ENCODE results near the gene SH3GLB1. TPM values are rescaled to one million over a fixed set of nuclear protein-coding genes. Genes with fewer than 3 reads are reported as not detected.

Gene SH3GLB1
- total RNA-seq, 1 experiment from 2014 or later: 36.6 TPM

DNA sequence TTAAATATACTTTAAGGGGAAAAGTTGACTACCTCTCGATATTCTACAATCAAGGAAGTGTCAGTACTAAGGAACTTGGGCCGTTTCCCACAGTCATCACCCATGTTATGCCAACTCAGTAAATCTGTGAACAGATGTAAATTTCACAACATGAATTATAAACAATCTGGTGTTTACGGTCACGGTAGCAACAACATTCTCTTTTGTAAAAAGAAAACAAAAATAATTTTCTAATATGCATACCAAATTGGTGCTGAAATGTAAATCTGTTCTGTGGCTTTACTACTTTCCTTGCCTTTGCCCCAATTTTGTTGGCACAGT lies 1.2 kb downstream of the SH3GLB1 start:
- peaks cover 12% of the 10 kb centered on the region for H3K23me2 ChIP-seq (ENCODE audit: insufficient read length, low read depth, low read length, poor library complexity, severe bottlenecking)
- no peak overlapping the region for H4K8ac ChIP-seq (replicated peaks; ENCODE audit: insufficient read length, low read depth, low read length)
- H2AFZ ChIP-seq (ENCODE audit: low read length): no peak overlapping the region
- H3K14ac ChIP-seq (ENCODE audit: insufficient read depth, low read length): no peak overlapping the region
- no peak overlapping the region for H3K56ac ChIP-seq (ENCODE audit: insufficient read length, low read depth, low read length)
- H2BK12ac ChIP-seq (ENCODE audit: insufficient read length, low read depth, low read length): no peak overlapping the region
- no peak overlapping the region for H2BK5ac ChIP-seq (ENCODE audit: insufficient read length, low read length)
- no peak overlapping the region for H3K23ac ChIP-seq (ENCODE audit: insufficient read length, low read depth, low read length)
- no CpG with 5 or more reads among the region's 4 CpGs for WGBS (ENCODE audit: extremely low coverage, insufficient read length, low lambda C conversion rate)
- peaks cover 8% of the 10 kb centered on the region; the same call in 1 of the 2 replicates for H3K4me1 ChIP-seq (ENCODE audit: insufficient read depth, low read length)
- H3K79me2 ChIP-seq (ENCODE audit: insufficient read depth, low read length): peaks cover 3% of the 10 kb centered on the region; the same call in 1 of the 2 replicates
- Mint-ChIP-seq H3K27me3 (ENCODE audit: low read depth) (peaks cover 3% of the 10 kb centered on the region; the same call in 1 of the 2 replicates), H3K4me1 (peaks cover 23 to 28% of the 10 kb centered on the region in 2 experiments), H3K27ac (peak overlapping the region in 2 of 3 experiments; percentile 93 to 97; a peak in 3 of 7 replicates), H3K36me3 (ENCODE audit: insufficient read depth in 1 of 3, low read depth in 3 of 3) (peaks cover 4 to 7% (median 4%) of the 10 kb centered on the region in 3 experiments; a peak in 6 of 7 replicates), H3K4me3 (peak overlapping the region; percentile 94 to 96), H3K9me3 (no peaks in the 10 kb centered on the region)
- no peaks in the 10 kb centered on the region for H3K27me3 ChIP-seq (ENCODE audit: insufficient read depth, low read length)
- H2AK5ac ChIP-seq (ENCODE audit: insufficient read length, low read length): no peak overlapping the region
- H3K9me3 ChIP-seq (ENCODE audit: control insufficient read depth, low read depth, low read length): no peaks in the 10 kb centered on the region
- no peak overlapping the region for H2BK15ac ChIP-seq (ENCODE audit: low read depth, low read length)
- H3K79me1 ChIP-seq (ENCODE audit: insufficient read depth, low read depth, low read length, poor library complexity, severe bottlenecking): no peaks in the 10 kb centered on the region
- TF ChIP-seq, protein P1, sequence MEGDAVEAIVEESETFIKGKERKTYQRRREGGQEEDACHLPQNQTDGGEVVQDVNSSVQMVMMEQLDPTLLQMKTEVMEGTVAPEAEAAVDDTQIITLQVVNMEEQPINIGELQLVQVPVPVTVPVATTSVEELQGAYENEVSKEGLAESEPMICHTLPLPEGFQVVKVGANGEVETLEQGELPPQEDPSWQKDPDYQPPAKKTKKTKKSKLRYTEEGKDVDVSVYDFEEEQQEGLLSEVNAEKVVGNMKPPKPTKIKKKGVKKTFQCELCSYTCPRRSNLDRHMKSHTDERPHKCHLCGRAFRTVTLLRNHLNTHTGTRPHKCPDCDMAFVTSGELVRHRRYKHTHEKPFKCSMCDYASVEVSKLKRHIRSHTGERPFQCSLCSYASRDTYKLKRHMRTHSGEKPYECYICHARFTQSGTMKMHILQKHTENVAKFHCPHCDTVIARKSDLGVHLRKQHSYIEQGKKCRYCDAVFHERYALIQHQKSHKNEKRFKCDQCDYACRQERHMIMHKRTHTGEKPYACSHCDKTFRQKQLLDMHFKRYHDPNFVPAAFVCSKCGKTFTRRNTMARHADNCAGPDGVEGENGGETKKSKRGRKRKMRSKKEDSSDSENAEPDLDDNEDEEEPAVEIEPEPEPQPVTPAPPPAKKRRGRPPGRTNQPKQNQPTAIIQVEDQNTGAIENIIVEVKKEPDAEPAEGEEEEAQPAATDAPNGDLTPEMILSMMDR (conservative IDR thresholded peaks at IDR 0.05): no peak
- H3K4ac ChIP-seq (ENCODE audit: low read depth, low read length): no peak overlapping the region
- peak overlapping the region; percentile 90 for H3K9ac ChIP-seq (ENCODE audit: extremely low read depth, insufficient read length, low read length)
- no peaks in the 10 kb centered on the region for H4K20me1 ChIP-seq (ENCODE audit: control insufficient read depth, insufficient read depth, insufficient read length)
- H2BK120ac ChIP-seq (ENCODE audit: low read depth, low read length, poor library complexity, severe bottlenecking): no peak overlapping the region
- no peak overlapping the region for H3T11ph ChIP-seq (ENCODE audit: low read length)
- H3K4me2 ChIP-seq (ENCODE audit: insufficient read depth, insufficient read length, low read length): peak overlapping the region; percentile 95
- no peak overlapping the region for H2BK20ac ChIP-seq (ENCODE audit: low read depth, low read length, poor library complexity, severe bottlenecking)
- H4K91ac ChIP-seq (ENCODE audit: insufficient read length, low read depth, low read length): no peak overlapping the region
- H3K18ac ChIP-seq (ENCODE audit: insufficient read length, low read depth, low read length): no peak overlapping the region
- no peak overlapping the region for H4K5ac ChIP-seq (ENCODE audit: insufficient read length, low read depth, low read length)
- DNase-seq: no peak
- no peak overlapping the region for H3K27ac ChIP-seq (ENCODE audit: insufficient read length, low read depth, low read length)

Measured in H9 (cell line).